CD4-positive, alpha-beta T cell treated with Interleukin-6 at 100 ng/mL for 8 hours (primary cell): Measurements from ENCODE around the gene CACNA2D4.

Experiments used
- DNase-seq: peaks from one replicate; pipeline ENCODE4 v3.0.0-alpha.2; 2020; ENCODE audit warnings: mixed read lengths, low spot score

The CACNA2D4 gene

DNA sequence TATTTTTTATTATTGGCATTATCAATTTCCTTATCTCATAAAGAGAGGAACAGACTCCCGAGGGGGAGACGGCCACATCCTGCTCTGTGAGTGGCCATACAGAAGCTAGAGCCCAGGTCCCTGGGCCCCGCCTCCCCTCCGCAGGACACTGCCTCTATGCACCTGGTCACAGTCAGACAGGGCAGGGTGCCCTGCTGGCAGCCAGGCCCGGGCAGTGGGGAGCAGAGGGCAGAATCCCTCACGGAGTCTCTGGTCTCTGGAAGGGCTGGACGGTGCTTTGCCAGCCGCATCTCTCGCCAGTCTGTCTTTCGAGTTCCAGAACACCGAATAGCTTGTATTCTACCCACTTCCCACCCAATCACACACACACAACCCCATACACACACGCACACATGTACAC, 16.4 kb upstream of the CACNA2D4 start:
- DNase-seq, result no peak

DNA sequence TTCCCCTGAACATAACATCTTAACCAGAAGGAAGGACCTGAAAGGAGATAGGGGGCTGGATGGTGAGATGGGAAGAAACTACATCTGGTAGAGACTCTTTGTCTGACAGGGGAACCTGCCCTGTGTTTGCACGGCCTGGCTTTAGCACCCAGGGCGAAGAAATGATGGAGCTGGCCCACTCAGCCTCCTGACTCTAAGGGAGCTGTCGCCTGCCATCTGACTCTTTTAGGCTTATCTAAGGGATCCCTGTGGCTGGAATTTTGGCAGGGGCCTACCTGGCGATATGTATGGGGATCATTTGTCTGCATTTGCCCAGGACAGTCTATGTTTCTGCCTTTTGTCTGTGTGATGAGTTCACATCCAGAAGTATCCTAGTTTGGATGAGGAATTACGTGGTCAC, 15.6 kb upstream of the CACNA2D4 start:
- DNase-seq, result no peak

DNA sequence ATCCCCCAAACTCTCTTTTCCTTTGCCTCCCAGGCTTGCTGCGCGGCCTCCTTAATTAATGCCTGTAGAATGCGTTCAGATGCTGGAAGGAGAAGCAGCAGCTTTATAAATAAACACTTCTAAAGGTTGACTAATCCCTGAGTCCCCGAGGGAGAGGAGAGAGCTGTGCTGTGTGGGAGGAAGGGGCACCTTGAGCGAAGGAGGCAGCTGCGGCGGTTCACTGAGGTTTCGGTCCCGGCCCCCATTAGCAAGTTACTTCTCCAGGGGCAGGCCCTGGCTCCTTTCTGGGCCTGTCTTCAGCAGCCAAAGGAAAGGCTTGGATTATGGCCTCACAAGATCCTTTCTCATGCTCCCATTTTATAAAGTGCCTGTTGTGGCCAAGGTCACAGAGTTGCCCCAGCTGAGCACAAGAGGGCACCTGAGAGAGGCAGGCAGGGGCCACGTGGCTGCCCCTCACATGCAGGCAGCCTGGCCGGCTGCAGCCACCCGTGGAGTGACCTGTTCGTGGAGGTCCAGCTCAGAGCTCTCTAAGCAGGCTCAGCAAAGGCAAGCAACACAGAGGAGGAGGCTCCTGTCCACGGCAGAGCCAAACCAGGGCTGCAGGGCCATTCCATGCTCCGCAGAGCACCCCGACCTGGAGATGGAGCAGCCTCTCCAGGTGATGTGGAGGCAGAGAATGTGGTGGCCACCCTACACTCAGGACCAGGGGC, 15.0 kb upstream of the CACNA2D4 start:
- DNase-seq, result no peak

DNA sequence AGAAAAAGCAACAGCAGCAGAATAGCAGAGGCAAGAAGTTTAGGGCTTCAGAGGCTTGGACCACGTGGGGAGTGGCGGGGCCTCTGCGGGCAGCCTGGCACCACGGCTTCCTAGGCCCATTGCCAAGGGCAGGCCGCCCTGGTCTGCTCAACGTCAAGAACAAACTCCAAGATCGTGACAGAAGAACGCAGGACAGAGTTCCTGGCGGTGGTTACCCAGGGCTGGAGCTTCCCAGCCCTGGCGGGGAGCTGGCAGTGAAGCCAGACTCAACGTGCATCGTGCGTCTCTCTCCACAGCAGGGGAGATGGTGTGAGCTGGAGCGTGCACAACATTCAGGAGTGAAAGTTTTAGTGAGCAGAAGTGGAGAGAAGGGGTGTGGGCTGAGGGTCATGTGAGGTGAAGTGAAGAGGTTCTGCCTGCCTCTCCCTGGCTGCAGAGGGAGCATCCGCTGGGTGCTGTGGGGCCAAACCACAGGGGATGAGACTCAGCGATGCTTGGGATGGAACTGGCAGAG, 13.9 kb upstream of the CACNA2D4 start:
- DNase-seq, result no peak

DNA sequence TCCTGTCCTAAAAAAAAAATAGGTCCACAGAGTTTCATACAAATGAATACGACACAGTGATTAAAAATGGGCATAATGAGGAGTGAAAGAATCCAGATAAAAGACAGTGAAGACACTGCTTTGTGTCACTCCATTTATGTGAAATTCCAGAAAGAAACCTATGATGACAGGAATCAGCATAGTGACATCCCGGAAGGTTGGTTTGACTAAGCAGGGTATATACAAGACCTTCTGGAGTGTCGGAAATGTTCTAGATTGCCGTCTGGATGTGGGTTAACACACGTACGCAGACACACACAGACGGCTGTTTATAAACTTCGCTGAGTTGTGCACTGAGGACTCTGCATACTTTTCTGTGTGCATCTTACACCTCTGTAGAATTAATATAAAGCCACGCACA, 13.2 kb upstream of the CACNA2D4 start:
- DNase-seq, result no peak

DNA sequence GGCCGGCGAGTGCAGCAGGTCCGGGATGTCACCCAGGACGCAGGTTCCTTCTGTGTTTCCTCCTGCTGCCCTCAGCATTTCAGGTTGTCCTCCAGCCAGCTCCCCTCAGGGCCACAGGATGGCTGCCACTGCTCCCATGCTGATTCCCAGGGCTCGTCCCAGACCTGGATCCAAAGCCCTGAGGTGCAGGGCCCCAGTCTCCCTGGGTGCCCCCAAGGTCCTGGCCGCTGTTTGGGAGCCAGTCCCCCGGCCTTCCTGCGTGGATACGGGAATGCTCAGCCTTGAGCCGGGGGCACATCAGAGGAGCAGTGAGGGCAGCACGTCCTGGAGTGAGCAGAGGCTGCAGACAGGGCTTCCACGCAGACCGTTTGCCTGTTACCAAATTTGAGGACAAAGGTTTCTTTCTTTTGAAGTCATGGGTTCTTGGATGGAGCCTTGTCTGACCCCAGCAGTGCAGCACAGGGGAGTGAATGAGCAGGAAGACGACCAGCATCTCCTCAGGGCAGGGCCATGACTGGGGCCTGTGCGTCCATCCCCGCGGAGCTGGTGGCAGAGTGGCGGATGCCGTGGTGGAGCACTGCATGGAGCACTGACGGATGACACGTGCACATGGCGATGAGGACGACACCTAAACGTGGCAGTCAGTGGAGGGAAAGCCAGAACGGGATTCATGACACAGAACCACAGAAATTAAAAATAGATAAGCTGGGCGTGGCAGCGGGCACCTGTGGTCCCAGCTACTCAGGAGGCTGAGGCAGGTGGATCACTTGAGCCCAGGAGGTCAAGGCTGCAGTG, 12.5 kb upstream of the CACNA2D4 start:
- DNase-seq, result no peak

DNA sequence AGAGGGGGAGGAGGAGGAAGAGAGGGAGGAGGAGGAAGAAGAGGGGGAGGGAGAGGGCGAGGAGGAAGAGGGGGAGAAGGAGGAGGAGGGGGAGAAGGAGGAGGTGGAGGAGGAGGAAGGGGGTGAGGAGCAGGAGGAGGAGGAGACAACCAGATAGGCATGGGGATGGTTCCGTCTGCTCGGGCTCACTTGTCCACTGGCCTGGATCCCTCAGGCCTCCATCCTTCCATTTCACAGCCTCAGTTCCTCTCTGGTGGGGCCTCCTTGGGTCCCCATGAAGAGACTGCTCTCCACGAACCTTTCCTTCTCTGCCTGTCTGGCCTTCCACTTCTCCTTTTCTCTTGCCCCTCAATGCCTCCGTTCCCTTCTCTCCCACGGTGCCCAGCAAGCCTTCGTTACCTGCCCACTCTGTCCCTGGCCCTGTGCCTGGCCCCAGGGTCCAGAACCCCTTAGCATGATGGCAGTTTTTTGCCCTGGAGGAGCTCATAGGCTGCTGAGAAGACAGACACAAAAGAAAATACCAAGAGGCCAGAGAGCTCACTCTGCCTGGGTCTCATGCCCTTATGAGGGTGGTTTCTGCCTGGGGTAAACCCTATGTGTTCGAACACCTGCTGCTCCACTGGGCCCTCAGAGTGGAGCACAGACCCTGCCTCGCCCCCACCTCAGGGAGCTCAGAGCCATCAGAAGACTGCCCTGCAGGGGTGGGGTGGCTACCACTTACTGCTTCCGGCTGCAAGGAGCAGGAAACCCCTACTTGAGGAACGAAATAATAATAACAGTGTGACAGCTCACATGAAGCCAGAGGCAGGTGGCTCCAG, 11.7 kb upstream of the CACNA2D4 start:
- no peak for DNase-seq

DNA sequence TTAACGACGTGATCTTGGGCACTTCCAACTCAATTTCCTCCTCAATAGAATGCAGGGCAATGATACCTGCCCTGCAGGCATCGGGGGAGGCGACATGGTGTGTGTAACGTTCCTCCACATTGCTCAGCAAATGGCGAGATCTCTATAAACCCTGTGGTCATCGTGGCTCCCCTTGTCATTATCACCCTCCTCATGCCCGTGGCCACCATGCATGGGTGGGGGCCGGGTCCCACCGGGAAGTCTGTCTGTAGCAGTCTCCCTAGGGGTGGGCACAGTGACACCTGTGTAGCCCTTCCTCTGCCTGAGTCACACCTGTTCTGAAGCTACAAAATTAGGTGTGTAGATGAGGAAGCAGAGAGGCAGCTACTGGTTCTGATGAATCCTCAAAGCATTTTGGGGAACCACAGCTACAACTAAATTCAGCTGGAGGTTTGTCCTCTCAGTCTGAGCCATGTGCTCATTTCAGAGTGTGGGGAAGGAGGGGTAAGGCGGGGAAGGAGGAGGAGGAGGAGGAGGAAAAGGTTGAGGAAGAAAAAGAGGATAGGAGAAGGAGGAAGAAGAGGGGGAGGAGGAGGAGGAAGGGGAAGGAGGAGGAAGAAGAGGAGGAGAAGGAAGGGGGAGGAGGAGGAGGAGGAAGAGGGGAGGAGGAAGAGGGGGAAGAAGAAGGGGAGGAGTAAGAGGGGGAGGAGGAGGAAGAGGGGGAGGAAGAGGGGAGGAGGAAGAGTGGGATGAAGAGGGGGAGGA, 11.0 kb upstream of the CACNA2D4 start:
- no peak for DNase-seq

DNA sequence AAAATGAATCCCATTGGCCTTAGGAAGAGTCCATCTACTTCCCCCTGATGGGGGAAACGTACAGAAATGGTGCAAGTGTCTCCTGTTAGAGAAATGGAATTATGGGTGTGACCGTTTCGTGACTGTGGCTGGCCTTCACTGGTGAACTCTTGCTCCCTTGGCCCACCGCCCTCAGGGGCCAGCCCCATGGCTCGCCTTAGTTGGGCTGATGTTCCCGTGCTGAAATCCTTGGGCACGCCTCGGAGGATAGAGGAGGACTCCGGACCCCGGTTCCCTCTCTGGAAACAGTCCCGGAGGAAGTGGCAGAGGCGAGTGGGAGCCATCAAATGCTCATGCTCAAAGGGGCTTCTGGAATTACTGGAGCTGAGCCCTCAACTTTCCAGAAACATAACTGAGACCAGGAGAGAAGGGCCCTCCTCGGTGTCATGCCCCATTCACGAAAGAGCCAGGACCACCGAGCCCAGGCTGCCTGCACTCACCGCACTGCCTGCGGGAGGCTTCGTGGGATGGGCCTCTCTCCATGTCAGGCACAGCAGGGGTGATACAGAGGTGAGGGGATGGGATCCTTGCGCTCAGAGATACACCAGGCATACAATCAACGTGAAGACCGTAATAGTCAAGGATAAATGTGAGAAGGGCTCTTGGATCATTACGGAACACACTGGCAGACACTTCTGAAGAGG, 10.1 kb upstream of the CACNA2D4 start:
- no peak for DNase-seq

DNA sequence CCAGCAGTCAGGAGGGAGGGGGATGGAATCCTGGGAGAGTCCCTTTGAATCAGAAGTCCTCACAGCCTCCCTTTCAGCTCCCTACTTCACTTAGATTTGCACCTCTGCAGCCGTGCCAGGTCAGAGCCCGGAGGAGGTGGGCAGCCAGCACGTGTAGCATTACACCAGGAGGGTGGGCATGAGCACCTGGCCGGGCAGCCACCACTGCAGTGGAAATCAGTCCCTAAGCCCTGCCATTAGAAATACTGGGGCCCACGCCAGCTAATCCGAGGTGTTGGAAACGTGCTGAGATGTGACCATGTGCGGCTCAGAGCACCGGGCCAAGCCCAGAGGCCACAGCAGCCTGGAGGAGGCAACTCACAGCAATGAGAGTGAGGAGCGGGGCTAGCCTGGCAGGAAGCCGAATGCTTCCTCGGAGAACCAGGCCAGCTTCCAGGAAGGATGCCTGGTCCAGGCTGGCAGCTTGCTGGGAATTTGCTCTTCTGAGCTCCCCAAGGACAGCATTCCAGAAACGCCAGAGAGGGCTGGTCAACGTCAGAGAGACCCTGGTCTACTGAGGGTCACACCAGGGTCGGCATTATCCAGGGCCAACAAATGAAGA, 9.4 kb upstream of the CACNA2D4 start:
- no peak for DNase-seq

DNA sequence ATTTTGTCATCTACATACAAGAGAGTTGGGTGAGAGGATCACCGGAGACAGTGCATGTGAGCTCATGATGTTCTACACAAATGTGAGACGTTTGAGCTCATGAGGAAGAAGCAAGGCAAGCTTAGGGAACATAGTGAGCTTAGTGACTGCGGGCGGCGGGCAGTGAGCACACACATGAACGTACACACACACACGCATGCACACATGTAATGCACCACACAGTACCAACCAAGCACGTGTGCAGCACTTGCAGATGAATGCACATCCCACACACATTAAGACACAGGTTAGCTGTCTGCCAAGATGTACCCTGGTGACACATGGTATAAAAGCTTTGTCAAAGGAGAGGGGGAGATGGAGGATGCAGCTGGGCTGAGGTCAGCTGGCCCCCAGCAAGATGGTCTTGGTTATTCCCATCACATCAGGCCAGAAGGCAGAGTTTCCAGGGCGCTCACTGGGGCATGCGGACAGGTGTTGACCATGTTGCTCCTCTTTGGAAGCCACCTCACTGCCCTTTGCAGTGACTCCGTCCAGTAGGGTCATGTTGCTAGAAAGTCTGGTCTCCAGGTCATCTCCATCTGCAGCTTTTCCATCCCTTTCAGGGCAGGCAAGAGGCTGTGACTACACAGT, 8.7 kb upstream of the CACNA2D4 start:
- DNase-seq, result no peak

DNA sequence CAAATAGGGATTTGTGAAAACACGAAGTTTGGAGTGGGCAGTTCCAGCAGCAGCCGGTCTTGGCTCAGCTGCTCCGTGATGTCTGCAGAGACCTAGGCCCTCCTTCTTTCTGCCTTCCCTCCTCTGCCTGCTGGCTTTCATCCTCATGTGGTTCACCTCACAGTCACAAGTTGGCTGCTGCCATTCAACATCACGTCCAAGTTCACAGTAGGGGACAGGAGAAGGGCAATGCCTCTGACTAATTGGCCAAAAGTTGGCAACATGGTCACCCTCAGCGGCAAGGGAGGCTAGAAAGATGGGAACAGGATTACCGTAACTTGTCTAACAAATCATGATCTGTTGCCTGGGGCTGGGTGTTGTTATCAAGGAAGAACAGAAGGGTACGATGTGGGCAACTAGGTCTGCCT, 7.8 kb upstream of the CACNA2D4 start:
- DNase-seq, result no peak

DNA sequence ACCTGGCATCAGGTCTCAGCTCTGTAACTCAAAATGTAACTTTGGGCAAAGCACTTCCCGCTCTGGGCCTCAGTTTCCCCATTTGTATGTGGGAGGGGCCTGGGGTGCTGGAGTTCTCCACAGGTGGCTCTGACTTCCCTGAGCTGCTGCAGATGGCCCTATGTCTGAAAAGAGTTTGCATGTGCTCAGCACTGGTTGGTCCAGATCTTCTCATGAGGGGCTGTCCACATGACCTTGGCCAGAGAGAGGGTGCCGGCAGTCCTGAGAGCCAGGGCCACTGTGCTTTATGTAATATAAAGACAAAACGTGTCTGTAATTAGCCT, 7.2 kb upstream of the CACNA2D4 start:
- no peak for DNase-seq

DNA sequence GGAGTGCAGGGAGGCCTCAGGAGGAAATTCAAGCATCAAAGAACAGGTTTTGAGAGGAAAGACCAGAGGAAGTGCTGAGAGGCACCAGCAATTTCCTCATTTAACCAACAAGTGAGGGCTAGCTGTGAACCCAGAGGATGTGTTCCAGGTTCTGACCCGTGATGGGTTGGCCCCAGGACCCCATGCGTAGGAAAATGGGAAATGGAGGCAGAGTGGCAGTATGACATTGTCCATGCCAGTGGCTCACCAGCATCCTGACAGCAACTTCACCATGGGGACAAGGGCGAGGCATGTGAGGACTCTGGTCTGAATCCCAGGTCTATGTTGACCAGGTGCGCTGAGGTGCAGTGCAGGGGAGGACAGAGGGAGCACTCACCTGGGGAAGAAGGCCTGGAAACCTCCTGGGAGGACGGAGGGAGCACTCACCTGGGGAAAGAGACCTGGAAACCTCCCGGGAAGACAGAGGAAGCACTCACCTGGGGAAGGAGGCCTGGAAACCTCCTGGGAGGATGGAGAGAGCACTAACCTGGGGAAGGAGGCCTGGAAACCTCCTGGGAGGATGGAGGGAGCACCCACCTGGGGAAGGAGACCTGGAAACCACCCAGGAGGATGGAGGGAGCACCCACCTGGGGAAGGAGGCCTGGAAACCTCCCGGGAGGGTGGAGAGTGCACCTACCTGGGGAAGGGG, 6.7 kb upstream of the CACNA2D4 start:
- no peak for DNase-seq

DNA sequence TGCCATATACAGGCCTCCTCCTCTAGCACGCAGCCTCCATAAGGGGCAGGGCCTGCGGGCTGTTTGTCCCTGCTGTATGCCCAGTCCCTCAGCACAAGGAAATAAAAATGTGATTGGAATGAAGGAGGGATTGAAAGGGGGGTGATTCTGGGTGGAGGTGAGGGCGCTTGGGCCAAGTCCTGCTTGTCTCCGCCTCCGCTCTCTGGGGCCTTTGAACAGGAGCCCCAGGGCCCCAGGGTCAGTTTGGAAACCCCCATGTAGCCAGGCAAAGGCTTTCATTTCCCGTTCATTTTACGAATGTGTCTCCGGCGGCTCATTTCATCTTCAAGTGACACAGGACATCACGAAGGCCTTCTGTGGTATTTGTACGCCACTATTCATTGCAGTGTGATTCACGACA, 4.5 kb upstream of the CACNA2D4 start:
- DNase-seq, result no peak

DNA sequence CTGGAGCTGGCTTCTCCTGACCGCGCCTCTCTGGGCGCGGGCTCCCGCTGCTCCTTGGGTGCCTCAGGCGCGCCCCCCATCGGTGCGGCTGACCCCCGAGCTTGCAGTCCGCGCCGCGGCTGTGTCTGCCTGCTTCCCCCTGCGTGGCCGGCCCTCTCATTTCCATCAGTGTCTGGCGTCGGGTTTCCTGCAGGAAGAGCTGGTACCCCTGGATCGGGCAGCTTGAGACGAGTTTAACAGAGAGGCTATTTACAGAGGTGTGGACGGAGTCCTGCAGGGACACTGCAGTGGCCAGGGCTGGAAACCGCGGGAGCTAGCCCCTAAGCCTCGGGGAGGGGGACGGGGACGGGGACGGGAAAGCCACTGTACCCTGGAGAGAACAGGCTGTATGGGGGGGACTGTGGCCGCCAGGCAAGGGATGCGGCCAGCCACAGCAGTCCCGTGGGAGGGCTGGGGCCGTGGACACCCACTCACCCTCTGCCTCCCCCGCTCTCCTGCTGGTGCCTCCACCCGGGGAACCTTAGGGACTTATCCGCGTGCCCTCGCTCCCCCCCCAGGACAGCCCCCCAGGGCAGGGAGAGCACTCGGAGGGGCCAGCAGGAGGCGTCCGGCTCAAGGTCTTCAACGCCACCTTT, 3.7 kb upstream of the CACNA2D4 start:
- DNase-seq, result no peak

DNA sequence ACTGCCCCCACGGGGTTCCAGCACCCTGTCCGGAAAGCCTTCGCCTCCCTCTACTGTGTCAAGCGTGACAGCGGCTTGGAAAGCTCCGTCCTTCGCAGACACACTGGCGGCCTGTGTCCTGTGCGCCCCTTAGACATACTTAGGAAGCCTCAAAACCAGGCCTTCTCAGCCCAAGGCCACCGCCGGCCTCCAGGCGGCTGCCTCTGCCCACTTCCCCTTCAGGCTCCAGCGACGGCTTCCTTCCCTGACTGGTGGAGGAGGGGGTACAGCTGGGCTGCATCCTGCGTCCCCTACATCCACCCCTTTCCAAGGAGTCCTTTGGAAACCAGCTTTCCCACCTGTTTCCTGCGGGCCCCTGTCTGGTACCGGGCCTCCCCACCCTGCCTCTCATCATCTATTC, 2.5 kb upstream of the CACNA2D4 start:
- DNase-seq, result no peak

DNA sequence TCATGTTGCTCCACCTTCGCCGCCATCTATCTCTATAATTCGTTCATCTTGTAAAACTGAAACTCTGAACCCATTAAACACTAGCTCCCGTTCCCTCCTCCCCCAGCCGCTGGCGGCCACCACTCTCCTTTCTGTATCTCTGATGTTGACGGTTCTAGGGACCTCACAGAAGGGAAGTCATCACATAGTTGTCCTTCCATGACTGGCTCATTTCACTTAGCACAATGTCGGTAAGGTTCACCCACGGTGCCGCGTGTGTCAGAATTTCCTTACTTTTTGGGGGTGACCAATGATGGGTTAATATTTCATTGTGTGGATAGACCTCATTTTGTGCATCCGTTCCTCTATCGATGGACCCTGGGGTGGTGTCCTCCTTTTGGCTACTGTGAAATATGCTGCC, 2.0 kb upstream of the CACNA2D4 start:
- no peak for DNase-seq

DNA sequence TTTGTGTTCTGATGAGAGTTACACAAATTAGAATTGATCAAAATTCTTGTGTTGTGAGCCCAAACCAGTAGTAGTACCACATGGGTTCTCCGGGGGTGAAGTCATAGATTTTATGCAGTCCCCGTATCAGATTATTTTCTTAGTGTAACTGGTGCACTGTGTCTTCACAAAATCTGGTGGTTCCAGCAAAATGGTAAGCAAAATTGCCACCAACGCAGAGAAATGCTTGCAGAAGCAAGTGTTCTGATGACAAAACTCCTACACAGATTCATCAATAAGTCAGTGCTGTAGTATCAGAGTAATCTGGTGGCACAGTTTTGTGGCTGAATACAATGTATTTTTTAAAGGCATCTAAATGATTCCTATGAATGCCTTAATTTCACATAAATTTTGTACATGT, 1.3 kb upstream of the CACNA2D4 start:
- DNase-seq, result no peak

DNA sequence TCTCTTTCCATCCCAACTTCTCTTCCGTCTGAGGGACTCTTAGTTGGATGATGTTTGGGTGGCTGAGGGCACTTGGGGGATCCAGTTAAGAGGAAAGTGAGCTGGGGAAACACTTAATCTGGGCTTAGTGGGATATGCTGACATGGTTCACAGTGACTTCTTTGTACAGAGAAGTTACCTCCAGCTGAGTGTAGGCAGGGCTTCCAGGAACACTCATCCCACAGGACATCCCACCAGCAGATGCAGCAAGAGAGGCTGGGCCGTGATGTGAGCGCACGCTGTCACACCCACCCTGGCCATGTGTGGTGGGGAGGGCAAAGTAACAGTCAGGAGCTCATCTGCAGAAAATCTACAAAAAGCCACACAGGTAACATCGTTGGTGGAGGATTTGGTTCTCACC, 832 bp upstream of the CACNA2D4 start:
- no peak for DNase-seq
